HCT116 (cell line): ENCODE measurements around the gene FRMD4B.

Experiments
- ATF3 ChIP-seq: IDR thresholded peaks from 2 replicates; pipeline ENCODE4 v1.6.1; 2012
- CTCF ChIP-seq, 3 experiments: fragments of 200-600 bp in 1 of 3; sonication (generic) in 1 of 3; IDR thresholded peaks in 2 of 3; conservative IDR thresholded peaks in 1 of 3; 2 replicates each; pipeline ENCODE4 v1.5.1; 2012 to 2017; ENCODE audit warnings: low read depth in 2 of 3, low read length in 2 of 3, antibody characterized with exemption in 1 of 3, borderline replicate concordance in 1 of 3, control low read depth in 1 of 3, mild to moderate bottlenecking in 1 of 3, mixed read lengths in 1 of 3, mixed run types in 1 of 3, moderate library complexity in 1 of 3; ENCODE audit not compliant: insufficient read depth in 1 of 3
- EGR1 ChIP-seq: IDR thresholded peaks from 2 replicates; pipeline ENCODE4 v1.6.1; 2012; ENCODE audit warnings: low read depth
- EZH2 ChIP-seq: fragments of 200-600 bp; sonication (generic); IDR thresholded peaks from 2 replicates; pipeline ENCODE4 v1.6.1; 2017; ENCODE audit warnings: antibody characterized with exemption, mixed run types
- EZH2phosphoT487 ChIP-seq: fragments of 200-600 bp; IDR thresholded peaks from 2 replicates; pipeline ENCODE4 v1.6.1; 2018; ENCODE audit warnings: antibody characterized with exemption, borderline replicate concordance
- JUND ChIP-seq: IDR thresholded peaks from 2 replicates; pipeline ENCODE4 v1.6.1; 2012
- POLR2A ChIP-seq: IDR thresholded peaks from 2 replicates; pipeline ENCODE4 v1.7.0; 2011; ENCODE audit warnings: borderline replicate concordance; ENCODE audit not compliant: insufficient read depth, insufficient read length; ENCODE audit errors: extremely low read depth
- POLR2AphosphoS5 ChIP-seq: IDR thresholded peaks from 2 replicates; pipeline ENCODE4 v1.6.1; 2011; ENCODE audit warnings: mild to moderate bottlenecking, low read depth, low read length, moderate library complexity
- REST ChIP-seq: IDR thresholded peaks from 2 replicates; pipeline ENCODE4 v1.6.1; 2012; ENCODE audit warnings: low read depth
- SP1 ChIP-seq: IDR thresholded peaks from 2 replicates; pipeline ENCODE4 v1.6.1; 2012; ENCODE audit warnings: low read depth
- ZFX ChIP-seq: fragments of 450-650 bp; IDR thresholded peaks from 2 replicates; pipeline ENCODE4 v1.6.1; 2017

DNA sequence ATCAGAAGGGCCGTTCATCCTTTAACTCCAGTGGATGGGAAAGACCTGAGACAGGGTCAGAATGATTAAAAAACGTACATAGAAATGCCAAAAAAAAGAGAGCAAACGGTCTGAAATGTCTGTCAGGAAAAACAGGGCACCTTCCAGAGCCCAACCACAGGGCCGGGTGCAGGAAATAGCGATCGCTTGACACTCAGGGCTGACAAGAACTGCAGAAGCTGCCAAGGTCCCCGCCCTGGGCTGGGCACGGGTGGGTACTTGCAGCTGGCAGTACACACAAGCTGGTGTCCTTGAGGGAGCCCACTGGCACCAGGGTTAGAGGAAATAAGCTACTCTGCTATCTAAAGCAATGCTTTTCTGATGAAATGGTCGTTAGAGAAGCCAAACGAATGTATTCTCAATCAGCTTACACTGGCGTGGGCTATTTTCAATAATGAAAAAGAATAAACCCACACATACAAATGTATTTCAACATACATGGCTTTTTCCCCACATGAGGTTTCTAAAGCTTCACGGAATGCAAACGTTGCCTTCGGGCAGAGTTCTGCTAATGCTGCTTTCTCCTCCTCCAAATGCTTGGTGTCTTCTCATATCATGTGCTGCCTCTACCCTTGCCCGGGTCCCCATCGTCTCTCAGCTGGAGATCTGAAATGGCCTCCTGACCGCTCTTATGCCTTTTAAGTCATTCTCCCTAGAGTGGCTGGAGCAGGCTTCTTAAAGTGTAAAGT, 15.6 kb downstream of the FRMD4B start:
- TF ChIP-seq REST (no peak), EZH2 (no peak), CTCF (IDR thresholded peaks at IDR 0.05 in 2 of 3, conservative IDR thresholded peaks at IDR 0.05 in 1 of 3; ENCODE audit: borderline replicate concordance in 1 of 3, insufficient read depth in 1 of 3, low read depth in 2 of 3, low read length in 2 of 3) (no peak), POLR2AphosphoS5 (no peak), ATF3 (no peak), SP1 (no peak), EZH2phosphoT487 (no peak), EGR1 (no peak), POLR2A (no peak), ZFX (no peak), JUND (no peak)
